HG03469 (cell line): ENCODE results near the gene C2orf72.
A peak's percentile ranks its signal among the peaks of the same experiment; 100 is the strongest.

ENCODE experiments used
- ATAC-seq: cut with Tn5 transposase; IDR thresholded peaks from one replicate; pipeline ENCODE4 v1.9.1; 2021; ENCODE audit warnings: mild to moderate bottlenecking, moderate library complexity, moderate number of reproducible peaks; ENCODE audit not compliant: unreplicated experiment

Gene C2orf72

DNA sequence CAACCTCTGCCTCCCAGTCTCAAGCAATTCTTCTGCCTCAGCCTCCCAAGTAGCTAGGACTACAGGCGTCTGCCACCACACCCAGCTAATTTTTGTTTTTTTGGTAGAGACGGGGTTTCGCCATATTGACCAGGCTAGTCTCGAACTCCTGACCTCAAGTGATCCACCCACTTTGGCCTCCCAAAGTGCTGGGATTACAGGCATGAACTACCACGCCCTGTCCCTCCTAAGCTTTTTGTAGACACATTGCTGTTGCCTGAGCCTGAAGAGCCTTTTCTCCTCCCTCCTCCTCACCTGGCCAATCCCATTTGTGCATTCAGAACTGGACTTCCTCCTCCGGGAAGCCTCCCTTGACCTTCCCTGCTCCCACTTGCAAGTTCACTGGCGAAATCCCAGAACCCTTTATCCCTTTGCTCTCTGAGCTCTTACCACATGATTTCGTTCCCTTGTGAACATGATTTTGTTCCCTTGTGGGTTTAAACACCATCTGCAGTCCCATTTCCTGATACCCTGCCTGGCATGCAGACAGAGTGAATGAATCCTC is 2.6 kb downstream of the C2orf72 start:
- no peak for ATAC-seq

DNA sequence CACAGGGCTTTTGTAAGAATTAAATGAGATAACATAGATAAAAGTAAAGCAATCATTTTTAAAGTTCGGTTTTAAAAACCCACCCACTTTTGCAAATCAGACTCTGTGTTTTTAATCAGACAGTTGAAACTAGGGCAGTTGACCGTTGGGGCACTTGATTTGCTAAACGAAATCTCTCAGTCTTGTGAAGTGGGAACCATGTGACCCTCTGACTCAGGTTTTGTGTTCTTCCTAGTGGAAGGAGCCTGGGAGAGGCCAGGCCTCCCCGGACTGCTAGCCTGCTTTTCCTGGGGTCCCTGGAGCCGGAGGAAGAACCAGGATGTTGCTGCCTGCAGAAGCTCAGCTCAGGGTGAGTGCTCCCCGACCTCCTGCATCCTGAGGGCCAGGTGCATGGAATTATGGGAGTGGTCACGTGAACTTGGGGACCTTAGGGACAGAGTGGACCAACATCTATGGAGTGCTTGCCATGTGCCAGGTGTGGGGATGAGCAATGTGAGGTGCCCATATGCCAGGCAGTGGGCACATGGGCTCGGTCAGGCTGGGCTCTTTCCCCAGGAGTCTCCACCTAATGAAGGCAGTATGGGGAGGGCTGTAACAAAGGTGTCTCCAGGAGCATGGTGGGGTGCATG is 3.9 kb downstream of the C2orf72 start:
- no peak for ATAC-seq

DNA sequence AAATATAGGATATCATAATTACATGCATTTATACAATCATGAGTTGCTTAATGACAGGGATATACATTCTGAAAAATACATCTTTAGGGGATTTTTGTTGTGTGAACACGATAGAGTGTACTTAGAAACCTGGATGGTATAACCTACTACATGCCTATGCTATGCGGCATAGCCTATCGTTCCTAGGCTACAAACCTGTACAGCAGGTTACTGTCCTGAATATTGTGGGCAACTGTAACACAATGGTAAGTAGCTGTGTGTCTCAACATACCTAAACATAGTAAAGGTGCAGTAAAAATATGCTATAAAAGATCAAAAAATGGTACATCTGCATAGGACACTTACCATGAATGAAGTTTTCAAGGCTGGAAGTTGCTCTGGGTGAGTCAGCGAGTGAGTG is 6.5 kb downstream of the C2orf72 start:
- no peak for ATAC-seq

DNA sequence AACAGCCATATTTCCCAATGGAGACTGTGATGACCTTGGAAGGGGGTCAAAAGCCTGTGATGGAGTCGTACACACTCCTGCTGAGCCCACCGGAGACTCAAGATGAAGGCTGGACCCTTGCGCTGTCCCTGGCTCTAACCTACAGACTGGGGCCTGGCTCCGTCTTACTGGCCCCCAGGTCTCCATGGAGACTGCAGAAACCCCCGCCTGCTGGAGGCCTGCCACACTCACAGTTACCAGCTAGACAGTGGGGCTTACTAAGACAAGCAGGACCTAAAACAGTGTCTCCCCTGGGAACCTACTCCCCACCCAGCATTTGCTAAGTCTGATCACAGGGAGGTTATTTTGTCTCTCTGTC is 9.6 kb downstream of the C2orf72 start:
- ATAC-seq, result no peak

DNA sequence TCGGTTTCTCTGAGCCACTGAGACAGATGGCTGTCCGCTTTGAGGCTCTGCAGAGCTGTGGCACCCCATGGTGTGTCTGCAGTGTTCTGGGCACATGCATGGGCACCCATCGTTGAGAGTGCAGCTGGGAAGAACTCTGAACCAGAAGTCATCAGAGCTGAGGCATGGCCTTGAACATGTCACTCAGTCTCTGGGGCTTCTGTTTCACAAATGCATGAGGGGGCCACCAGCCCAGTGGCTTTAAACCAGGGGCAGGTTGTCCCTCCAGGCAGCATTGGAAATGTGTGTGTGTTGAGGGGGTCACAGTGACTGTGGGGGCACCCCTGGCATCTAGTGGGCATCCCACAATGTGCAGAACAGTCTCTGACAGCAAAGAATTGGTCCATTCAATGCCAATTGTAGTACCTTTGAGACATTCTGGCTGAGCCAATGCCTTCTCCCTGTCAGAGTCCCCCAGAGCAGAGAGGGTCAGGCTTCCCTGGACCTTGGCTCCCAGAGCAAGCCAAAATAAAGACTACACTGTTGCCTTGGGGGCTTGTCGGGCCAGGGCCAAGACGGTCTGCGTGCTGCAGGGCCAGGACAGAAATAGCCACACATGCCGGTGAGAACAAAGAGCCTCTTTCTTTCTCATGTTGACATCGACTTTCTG is 10.1 kb downstream of the C2orf72 start:
- ATAC-seq, result no peak

DNA sequence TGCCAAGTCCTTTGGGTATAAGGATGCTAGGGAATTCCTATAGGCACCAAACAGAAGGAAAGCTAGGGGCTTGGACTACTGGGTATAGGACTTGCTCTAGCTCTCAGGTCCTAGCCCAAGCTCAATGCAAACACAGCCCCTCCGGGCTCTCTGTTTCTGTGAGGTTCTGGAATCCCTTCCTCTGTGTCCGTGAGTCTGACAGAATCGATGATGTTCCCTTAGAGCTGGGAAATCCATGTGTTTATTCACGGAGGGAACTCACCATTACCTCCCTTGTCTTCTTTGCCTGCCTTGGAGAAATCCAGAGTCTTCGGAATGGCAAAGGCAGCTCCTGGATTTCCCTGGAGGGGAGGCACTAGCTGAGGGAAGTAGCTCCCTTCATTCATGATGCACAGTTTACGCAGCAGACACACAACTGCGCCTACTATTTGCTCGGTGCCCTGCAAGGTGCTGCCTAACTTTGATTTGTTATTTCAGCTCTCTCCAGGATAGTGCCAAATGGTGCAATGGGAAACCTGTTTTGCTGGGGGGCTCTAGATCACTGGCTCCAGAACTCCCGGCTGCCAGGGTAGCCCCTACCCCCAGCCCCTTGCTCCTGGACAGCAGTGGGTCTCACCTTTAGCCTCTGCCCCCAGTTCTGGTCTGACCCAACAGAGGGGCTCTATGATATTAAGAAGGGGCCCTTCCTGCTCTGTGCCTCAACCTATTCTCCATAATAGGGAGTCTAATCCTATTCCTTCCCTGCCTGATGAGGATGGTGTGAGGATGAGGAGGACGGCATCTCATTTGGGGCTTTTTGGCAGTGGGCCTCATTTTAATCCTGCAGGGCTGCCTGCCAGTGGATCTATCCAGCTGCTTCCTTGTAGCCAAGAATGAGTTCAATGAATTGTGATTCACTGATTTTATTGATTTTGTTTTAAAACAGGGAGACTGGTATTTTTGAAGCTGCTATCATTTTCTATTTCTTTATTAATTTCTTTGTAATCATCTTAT is 10.9 kb downstream of the C2orf72 start:
- no peak for ATAC-seq

DNA sequence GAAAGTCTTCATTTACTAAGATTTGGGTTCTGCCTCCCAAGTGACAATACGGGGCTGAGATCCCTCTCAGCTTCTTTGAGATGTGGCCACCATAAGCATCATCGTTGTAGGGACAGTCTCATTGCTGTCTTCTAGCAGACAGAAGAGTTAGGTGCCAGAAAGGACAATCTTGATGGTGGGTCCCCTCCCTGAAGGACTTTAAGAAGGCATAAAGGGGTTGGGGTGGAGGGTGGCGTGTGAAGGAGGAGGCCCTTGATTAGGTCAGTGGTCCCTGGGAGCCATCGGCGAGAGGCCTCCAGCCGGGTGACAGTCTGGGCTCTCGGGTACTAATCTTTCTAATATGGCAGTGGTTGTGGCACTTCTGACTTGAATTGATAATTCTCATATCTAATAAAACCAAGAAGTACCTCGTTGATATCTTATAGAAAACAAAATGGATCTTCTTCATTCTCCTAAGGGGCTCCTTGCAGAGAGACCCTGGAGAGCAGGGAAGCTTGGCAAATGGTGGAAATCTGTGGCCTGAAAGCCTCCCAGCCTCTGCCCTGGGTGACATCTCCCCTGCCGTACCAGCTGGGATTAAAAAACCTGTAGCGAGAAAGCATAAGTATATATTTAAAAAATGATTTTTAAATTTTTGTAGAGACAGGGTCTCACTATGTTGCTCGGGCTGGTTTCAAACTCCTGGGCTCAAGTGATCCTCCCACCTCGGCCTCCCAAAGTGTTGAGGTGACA is 12.1 kb downstream of the C2orf72 start:
- no peak for ATAC-seq

DNA sequence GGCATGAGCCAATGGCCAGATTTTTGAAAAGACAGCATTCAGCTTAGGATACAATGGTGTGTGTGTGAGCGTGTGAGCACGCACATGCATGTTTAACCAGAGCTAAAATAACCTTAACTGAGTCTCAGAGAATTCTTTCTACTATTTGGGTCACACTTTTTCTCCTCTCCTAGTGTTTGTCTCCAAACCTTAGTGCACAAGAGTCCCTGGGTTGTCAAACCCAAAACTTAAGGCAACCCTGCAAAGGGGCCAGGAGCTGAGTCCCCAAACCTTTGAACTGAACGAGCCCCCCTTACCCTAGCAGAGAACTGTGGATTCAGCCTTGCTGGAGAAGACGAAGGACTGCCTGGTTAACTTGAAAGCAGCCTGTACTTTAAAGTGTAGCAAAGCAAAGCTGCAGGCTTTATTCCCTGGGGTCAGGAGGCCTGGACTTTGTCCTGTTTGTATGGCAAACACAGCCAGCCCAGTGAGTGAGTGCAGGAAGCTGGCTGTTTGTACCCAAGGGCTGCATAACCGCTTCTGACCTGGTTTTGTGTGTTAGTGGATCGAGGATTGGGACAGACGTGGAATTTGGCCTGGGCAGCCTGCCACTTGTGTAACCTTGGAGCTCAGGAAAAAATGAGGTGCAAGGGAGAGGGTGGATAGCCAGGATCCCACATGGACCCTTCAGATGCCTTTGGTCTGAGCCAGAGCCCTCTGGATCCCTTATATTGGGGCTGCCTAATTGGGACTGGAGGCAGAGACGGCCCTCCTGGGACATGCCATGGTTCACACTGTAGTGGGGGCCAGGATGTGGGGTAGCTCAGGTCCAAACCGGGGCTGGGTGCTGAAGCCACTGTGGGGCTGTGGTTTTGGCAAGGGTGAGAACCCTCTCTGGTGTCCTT is 12.9 kb downstream of the C2orf72 start:
- no peak for ATAC-seq

DNA sequence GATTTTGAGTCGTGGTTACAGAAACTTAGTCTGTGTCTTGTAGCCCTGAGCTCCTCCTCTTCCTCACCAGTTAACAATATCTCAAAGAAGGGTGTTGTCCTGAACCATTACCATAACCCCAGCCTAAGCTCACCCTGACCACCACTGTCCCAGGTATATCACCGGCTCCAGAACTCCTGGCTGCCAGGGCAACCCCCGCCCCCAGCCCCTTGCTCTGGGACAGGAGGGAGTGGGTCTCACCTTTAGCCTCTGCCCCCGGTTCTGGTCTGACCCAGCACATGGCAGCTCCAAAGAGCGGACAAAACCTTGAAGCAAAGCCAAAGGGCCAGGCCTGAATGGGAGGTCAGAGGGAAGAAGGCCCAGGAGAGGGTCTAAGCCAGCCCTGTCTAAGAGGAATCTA is 13.8 kb downstream of the C2orf72 start:
- no peak for ATAC-seq

DNA sequence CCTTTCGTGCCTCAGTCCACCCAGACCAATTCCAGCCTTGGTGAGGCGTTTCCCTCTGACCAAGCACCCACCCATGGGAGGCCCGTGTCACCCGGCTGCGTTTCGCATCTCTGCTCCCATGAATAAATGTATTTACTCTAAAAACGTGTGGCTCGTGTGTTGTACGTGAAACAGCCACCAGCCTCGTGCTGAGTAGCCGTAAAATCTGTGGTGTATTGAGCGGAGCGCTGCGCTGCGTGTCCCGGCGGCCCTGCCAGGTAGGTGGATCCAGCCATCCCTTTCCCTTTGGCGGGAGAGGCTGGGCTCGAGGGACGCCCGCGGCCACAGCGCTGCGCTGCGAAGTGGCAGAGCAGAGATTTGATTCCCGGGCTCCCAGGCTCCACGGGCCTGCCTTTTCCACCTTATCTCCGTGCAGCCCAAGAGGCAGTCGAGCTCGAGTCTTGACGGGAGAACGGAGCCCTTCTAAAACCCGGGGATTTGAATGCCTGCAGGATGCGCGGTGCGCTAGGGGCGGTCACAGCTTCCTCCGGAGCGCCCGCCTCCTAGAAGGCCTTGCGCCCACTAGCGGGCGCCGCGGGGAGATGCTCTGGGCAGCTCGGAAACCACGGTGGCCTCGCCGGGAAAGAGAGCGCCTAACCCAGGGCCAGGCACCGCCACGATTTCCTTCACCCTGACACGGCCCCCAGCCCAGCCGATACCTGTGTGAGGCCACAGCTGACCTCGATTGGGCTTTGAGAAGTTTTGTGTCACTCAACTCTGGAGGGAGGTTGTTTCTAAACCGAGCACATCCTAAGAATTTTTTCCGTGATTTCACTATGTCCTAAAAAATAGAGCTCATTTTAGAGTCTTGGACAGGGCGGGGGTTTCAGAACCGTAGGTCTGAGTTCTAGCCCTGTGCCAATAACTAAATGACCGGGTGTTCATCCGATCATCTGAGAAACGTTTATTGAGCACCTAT is 15.4 kb downstream of the C2orf72 start:
- ATAC-seq, result peak; percentile 39

DNA sequence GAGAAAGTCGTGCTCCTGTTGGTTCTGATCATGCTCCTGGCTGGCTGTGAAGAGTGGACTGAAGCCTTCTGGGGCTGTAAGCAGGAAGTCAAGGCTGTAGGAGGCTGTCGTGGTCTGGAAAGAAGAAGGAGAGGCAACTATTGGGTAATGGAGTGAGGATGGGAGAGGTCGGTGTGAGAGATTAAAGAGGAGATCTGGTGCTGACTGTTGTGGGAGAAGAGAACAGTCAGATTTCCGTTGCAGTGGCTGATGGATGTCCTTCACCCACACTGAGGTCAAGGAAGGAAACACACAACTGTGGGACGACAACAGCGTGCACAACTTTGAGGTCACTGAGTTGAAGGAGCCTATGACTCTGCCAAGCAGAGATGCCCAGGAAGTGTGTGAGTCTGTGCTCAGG is 16.5 kb downstream of the C2orf72 start:
- no peak for ATAC-seq

DNA sequence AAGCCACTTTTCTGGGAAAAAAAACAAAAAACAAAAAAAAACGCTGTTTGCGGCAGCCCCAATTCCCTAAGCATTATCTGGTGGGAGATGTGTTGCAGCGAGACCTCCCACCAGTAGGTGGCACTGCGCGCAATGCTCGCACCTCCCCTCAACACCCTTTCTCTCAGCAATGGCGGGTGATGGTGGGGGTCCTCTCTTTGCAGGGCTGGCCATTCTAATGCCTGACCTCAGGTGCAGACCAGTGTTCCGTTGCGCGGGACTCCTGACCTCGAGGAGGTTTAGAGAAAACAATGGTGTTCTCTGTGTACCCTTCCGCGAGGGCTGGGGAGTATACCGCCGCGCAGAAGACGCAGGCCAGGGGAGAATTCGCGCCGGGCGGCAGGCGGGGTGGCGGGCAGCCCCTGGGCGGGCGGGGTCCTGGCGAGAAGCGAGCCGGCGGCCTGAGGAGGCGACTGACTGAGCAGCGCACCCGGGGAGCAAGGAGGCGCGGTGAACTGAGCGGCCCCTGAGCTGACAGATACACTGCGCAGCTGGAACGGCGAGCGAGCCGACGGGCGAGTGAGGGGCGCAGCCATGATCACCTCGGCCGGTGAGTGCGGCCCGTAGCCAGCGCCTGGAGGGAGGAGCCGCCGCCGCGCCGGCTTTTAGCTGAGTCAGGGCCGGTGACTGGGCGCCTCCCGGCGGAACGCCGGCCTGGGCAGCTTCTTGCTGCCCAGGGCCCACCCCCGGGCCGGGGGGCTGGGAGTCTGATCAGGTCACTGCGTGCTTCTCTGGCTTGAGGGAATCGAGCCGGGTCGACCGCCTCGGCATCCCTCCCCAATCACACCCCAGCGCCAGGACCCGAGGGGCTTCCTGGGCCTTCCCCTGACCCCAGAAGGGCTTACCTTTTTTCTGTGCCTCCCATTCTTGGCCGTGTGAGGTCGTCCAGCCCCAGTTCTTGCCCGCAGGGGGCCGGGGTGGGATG is 19.4 kb downstream of the C2orf72 start, which contains the start of gene PSMD1:
Gene PSMD1 (plus strand): TSS at position 415 of the 964 bp plus-strand sequence. CDS start 159 bp downstream, at position 574.
- peak; percentile 41 for ATAC-seq

DNA sequence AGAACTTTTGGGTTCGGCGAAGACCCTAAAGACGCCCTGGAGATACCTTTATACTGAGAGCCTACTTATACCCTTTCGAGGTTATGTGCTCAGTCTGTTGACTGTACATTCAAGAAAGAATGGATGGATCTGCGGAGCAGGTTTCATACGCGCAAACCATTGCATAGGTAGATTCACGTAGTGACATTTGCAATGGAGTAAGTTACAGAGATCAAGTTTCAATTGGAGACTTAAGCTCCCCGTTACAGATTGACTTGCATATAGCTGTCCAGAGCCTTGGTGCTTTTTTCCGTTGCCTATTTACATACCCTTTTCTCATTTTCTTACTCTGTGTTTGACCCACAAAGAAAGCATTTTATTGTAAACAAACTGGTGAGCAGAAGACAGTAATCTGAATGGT is 20.3 kb downstream of the C2orf72 start:
- ATAC-seq, result no peak

DNA sequence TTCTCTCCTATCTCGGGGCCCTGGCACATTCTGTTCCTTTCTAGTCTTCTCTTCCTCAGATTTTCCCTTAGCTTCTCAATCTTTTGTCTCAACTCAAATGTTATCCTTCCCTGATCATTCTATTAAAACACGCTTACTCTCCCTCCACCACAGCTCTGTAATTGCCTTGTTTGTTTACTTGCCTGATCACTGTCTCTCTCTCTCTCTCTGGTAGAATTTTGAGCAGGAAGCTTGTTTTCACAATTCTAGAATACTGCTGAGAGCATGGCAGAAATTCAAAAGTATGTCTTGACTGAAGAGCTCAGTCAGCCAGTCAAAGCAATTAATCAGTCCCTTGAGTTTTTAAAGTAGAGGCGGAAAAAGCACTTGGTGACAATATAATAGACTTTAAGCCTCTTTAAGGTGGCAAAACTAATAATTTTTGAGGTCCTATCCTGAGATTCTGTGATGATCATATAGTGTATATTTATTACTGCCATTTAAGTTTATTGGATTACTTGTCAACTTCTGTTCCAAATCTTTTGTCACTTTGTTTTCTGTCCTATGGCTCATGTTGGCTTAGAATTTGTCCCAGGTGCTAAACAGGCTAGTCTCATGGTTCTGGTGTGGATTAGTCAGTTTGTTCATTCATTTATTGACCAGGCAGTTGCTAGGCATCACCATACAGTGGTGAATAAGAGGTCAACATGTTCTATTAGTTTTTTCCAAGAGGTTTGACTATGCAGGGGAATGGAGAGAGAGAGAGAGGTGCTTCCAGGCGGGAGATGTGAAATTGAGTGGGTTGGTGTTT is 21.6 kb downstream of the C2orf72 start:
- ATAC-seq, result no peak

DNA sequence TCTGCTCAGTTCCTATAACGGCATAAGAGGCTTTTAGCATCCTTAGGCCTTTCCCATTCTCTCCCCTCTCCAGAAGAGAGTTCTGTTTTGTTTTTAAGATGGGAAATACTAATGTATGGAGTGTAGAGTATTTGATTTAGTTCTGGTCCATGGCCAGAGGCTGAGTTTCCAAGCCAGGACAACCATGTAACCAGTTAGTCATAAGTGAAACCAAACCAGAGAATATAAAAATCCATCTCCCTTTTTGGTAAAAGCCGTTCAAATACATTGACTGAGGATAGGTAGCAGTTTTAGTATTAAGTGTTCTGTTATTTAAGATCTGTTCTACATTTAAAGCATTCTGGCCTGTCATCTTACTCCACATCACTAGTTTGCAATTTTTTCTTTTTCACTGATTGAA is 22.4 kb downstream of the C2orf72 start:
- ATAC-seq, result no peak

DNA sequence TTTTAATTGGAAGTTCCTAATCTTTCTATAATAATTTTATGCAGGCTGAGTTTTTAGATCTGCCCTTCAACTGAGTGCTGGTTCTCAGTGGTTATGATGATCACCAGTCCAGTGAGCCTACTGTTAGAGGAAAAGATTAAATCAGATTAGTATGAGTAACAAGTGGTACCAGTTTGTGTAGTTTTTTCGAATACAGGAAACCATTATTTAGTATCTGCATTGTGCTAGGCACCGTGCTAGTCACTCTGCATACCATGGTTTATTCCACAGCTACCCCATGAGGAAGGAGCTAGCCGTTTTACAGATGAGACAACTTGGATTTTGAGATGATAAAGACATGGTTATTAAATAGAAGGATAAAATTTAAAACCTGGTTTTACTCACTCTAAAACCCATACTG is 25.5 kb downstream of the C2orf72 start:
- ATAC-seq, result no peak

DNA sequence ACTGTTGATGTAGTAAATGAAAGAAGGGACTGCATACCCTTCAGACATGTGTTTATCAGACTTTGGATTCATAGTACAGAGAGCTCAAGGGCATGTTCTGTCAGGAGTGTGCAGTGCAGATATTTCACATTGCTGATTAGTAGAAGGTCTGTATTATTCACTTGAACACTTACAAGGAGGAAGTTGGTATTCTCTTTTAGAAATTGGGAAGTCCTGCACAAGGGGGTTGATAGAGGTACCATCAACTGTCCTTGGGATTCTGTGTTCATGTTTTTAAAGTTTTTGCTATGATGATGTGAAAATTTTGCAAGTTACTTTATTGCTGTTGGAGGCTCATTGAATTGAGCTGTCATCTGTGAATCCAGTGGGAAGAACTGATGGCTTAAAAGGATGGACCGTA is 26.0 kb downstream of the C2orf72 start:
- ATAC-seq, result no peak
